Keratinocyte (primary cell): ENCODE results near the gene GJC1. TPM values are rescaled to one million over a fixed set of nuclear protein-coding genes. Genes with fewer than 3 reads are reported as not detected.

ENCODE experiments used
- DNase-seq: peaks from one replicate; pipeline ENCODE4 v3.0.0-alpha.2; 2011; ENCODE audit warnings: low read depth, missing footprints, low spot score
- FAIRE-seq: peaks from 2 replicates; lab custom pipeline; 2011; peaks lifted over from hg19 to GRCh38; lab: Jason Lieb, UNC
- H2AFZ ChIP-seq: 2 replicates; pipeline ENCODE4 v1.6.0; 2012; ENCODE audit warnings: low read length, control low read depth, inconsistent platforms; ENCODE audit not compliant: control insufficient read depth
- H3K27ac ChIP-seq: 2 replicates; pipeline ENCODE4 v1.5.1; 2011; ENCODE audit warnings: low read length; ENCODE audit not compliant: control insufficient read depth, insufficient read depth
- H3K27me3 ChIP-seq: 3 replicates; pipeline ENCODE4 v1.6.0; 2011; ENCODE audit warnings: low read length; ENCODE audit not compliant: control insufficient read depth, insufficient read depth; ENCODE audit errors: extremely low read depth
- H3K36me3 ChIP-seq, 2 experiments: 2 replicates in 1 of 2; 3 replicates in 1 of 2; pipeline ENCODE4 v1.5.1; 2011; ENCODE audit warnings: low read length in 2 of 2, mild to moderate bottlenecking in 1 of 2; ENCODE audit not compliant: control insufficient read depth in 2 of 2, insufficient read depth in 2 of 2; ENCODE audit errors: extremely low read depth in 1 of 2
- H3K4me1 ChIP-seq: 3 replicates; pipeline ENCODE4 v1.5.1; 2011; ENCODE audit warnings: low read length; ENCODE audit not compliant: control insufficient read depth, insufficient read depth; ENCODE audit errors: extremely low read depth
- H3K4me2 ChIP-seq: 3 replicates; pipeline ENCODE4 v1.6.0; 2011; ENCODE audit warnings: low read depth, low read length; ENCODE audit not compliant: control insufficient read depth, insufficient read depth; ENCODE audit errors: extremely low read depth
- H3K4me3 ChIP-seq, 3 experiments: fragments of 200-600 bp in 1 of 3; sonication (generic) in 1 of 3; 2 replicates in 2 of 3; 3 replicates in 1 of 3; pipeline ENCODE4 v1.5.1; 2011 to 2016; ENCODE audit warnings: low read length in 3 of 3, mild to moderate bottlenecking in 3 of 3, control low read depth in 2 of 3, inconsistent platforms in 1 of 3, low read depth in 1 of 3, mixed read lengths in 1 of 3, mixed run types in 1 of 3, moderate library complexity in 1 of 3; ENCODE audit not compliant: control insufficient read depth in 2 of 3, insufficient read depth in 2 of 3; ENCODE audit errors: extremely low read depth in 1 of 3
- H3K79me2 ChIP-seq: 2 replicates; pipeline ENCODE4 v1.6.0; 2012; ENCODE audit warnings: low read length; ENCODE audit not compliant: control insufficient read depth, insufficient read depth
- H3K9ac ChIP-seq: 3 replicates; pipeline ENCODE4 v1.6.0; 2011; ENCODE audit warnings: low read length; ENCODE audit not compliant: control insufficient read depth, insufficient read depth; ENCODE audit errors: extremely low read depth
- H3K9me1 ChIP-seq: 3 replicates; pipeline ENCODE4 v1.6.0; 2011; ENCODE audit warnings: low read length; ENCODE audit not compliant: control insufficient read depth, insufficient read depth; ENCODE audit errors: extremely low read depth
- H3K9me3 ChIP-seq: 2 replicates; pipeline ENCODE4 v1.5.1; 2012; ENCODE audit warnings: low read depth, low read length; ENCODE audit not compliant: control insufficient read depth
- H4K20me1 ChIP-seq: 3 replicates; pipeline ENCODE4 v1.6.0; 2011; ENCODE audit warnings: low read length; ENCODE audit not compliant: control insufficient read depth, insufficient read depth; ENCODE audit errors: extremely low read depth
- CTCF ChIP-seq, 3 experiments: IDR thresholded peaks in 1 of 3; conservative IDR thresholded peaks in 1 of 3; optimal IDR thresholded peaks in 1 of 3; 2 replicates in 2 of 3; 3 replicates in 1 of 3; pipeline versions ENCODE3 to v1.5.1; 2011; ENCODE audit warnings: low read length in 3 of 3, mild to moderate bottlenecking in 3 of 3, moderate library complexity in 2 of 3, control low read depth in 1 of 3, inconsistent platforms in 1 of 3; ENCODE audit not compliant: insufficient read depth in 2 of 3; ENCODE audit errors: extremely low read depth in 1 of 3
- EZH2 ChIP-seq: IDR thresholded peaks from one replicate; pipeline ENCODE4 v1.6.1; 2012; ENCODE audit warnings: inconsistent platforms, mild to moderate bottlenecking, low read length, moderate library complexity
- dilution Hi-C: fragments of 300-500 bp; cut with MboI; formaldehyde crosslinking; loops from one replicate; pipeline ENCODE4 v1.7.0; 2020; ENCODE audit warnings: low sequenced_read_pairs; ENCODE audit not compliant: extremely low pct_ligation_motif_present
- polyA plus RNA-seq, 5 experiments: library from polyadenylated mRNA; depleted of rRNA in 3 of 5; stranded (reverse) in 3 of 5; stranded (forward) in 1 of 5; unstranded in 1 of 5; fragments of >200 nt; gene quantifications; 1 replicate in 1 of 5; 2 replicates in 3 of 5; 3 replicates in 1 of 5; pipeline versions ENCODE4 v1.2.1 to v1.2.3, GENCODE V29; 2011 to 2012; ENCODE audit warnings: missing spikeins in 2 of 5, low read depth in 1 of 5, low replicate concordance in 1 of 5

Gene GJC1
- polyA plus RNA-seq, 1 donor (not counting 4 experiments of a cell fraction or from before 2014, with no cell fraction given) = 11.1 TPM

- no peaks in the 10 kb centered on the region for H3K36me3 ChIP-seq
- peaks cover 37% of the 10 kb centered on the region for H3K27me3 ChIP-seq
Measured at GRCh38 chr17:44763170-44763569, 66.9 kb downstream of the GJC1 start.

GRCh38 chr17:44761932-44762810 is 67.9 kb downstream of the GJC1 start:
- no peak for TF ChIP-seq CTCF (optimal IDR thresholded peaks at IDR 0.05 in 1 of 3, IDR thresholded peaks at IDR 0.05 in 1 of 3, conservative IDR thresholded peaks at IDR 0.05 in 1 of 3; ENCODE audit: extremely low read depth in 1 of 3, insufficient read depth in 2 of 3, low read length in 3 of 3)
- no peak for TF ChIP-seq EZH2
- Histone ChIP-seq H3K4me1 (no peaks in the 10 kb centered on the region), H3K4me2 (no peak overlapping the region), H3K4me3 (no peak overlapping the region), H4K20me1 (no peaks in the 10 kb centered on the region), H3K9me3 (no peaks in the 10 kb centered on the region), H3K9ac (no peak overlapping the region), H2AFZ (no peak overlapping the region), H3K79me2 (no peaks in the 10 kb centered on the region), H3K27ac (no peak overlapping the region), H3K36me3 (no peaks in the 10 kb centered on the region), H3K27me3 (peaks cover 43% of the 10 kb centered on the region), H3K9me1 (no peaks in the 10 kb centered on the region)
- DNase-seq (no peak), FAIRE-seq (no peak)
- dilution Hi-C loops = no loop called here

More at GRCh38 chr17:44763170-44763569, 66.9 kb downstream of the GJC1 start:
- Histone ChIP-seq H2AFZ (no peak overlapping the region), H3K79me2 (no peaks in the 10 kb centered on the region), H3K4me1 (no peaks in the 10 kb centered on the region), H3K27ac (no peak overlapping the region), H3K4me3 (no peak overlapping the region), H3K9ac (no peak overlapping the region), H3K9me3 (no peaks in the 10 kb centered on the region), H3K4me2 (no peak overlapping the region), H4K20me1 (no peaks in the 10 kb centered on the region), H3K9me1 (no peaks in the 10 kb centered on the region)
- dilution Hi-C loops = no loop called here
- no peak for FAIRE-seq
- TF ChIP-seq EZH2 = no peak
- TF ChIP-seq CTCF (optimal IDR thresholded peaks at IDR 0.05 in 1 of 3, IDR thresholded peaks at IDR 0.05 in 1 of 3, conservative IDR thresholded peaks at IDR 0.05 in 1 of 3; ENCODE audit: extremely low read depth in 1 of 3, insufficient read depth in 2 of 3, low read length in 3 of 3) = no peak
- DNase-seq = no peak
